ENCODE results near the gene TTC4. TPM values are rescaled to one million over a fixed set of nuclear protein-coding genes. Genes with fewer than 3 reads are reported as not detected.

The TTC4 gene
- polyA plus RNA-seq, 1 donor, result 37.4 TPM

- peak; percentile 30 for DNase-seq
Observed at GRCh38 chr1:54781023-54781723, 65.5 kb downstream of the TTC4 start.

GRCh38 chr1:54782156-54782555 lies 66.5 kb downstream of the TTC4 start:
- DNase-seq, result no peak

GRCh38 chr1:54782588-54782987 lies 66.9 kb downstream of the TTC4 start:
- DNase-seq, result no peak

GRCh38 chr1:54784066-54784465 lies 68.4 kb downstream of the TTC4 start:
- DNase-seq, result no peak

GRCh38 chr1:54786778-54787177 lies 71.1 kb downstream of the TTC4 start:
- DNase-seq, result no peak

- DNase-seq, result no peak
Observed at GRCh38 chr1:54787604-54788003, 71.9 kb downstream of the TTC4 start.

- DNase-seq, result no peak
Observed at GRCh38 chr1:54788459-54788858, 72.8 kb downstream of the TTC4 start.

GRCh38 chr1:54791880-54792522 lies 76.3 kb downstream of the TTC4 start:
- peak; percentile 46 for DNase-seq

Other genes with a start within 250 kb of the TTC4 start
- 13.6 TPM for gene ACOT11, start 167.6 kb upstream of the TTC4 start, polyA plus RNA-seq (ENCODE audit: insufficient read length)
- 32.2 TPM for gene FAM151A, start 92.3 kb upstream of the TTC4 start, polyA plus RNA-seq (ENCODE audit: insufficient read length)
- 14.8 TPM for gene MROH7, start 74.1 kb upstream of the TTC4 start, polyA plus RNA-seq (ENCODE audit: insufficient read length)
- 9.4 TPM for gene PARS2, start 48.7 kb downstream of the TTC4 start, polyA plus RNA-seq (ENCODE audit: insufficient read length)
- gene TTC22, start 85.5 kb downstream of the TTC4 start, polyA plus RNA-seq (ENCODE audit: insufficient read length), result 7.3 TPM
- 63.6 TPM for gene DHCR24, start 171.3 kb downstream of the TTC4 start, polyA plus RNA-seq (ENCODE audit: insufficient read length)

Data from left kidney (tissue), 2 donors.